H9 (cell line): ENCODE data around the gene SSR3. TPM values are rescaled to one million over a fixed set of nuclear protein-coding genes. Genes with fewer than 3 reads are reported as not detected.

ENCODE experiments used
- DNase-seq: peaks from one replicate; pipeline ENCODE4 v3.0.0-alpha.2; 2017
- H2AFZ ChIP-seq: one replicate; pipeline ENCODE4 v1.6.1; 2013; ENCODE audit warnings: mild to moderate bottlenecking, low read length, control low read depth, moderate library complexity
- H2AK5ac ChIP-seq: 2 replicates; pipeline ENCODE4 v1.6.1; 2013; ENCODE audit warnings: low read length, control low read depth, mixed read lengths; ENCODE audit not compliant: insufficient read length
- H2BK120ac ChIP-seq: one replicate; pipeline ENCODE4 v1.6.1; 2013; ENCODE audit warnings: low read depth, mild to moderate bottlenecking, low read length, control low read depth, inconsistent platforms; ENCODE audit not compliant: poor library complexity, severe bottlenecking
- H2BK12ac ChIP-seq: 2 replicates; pipeline ENCODE4 v1.6.1; 2013; ENCODE audit warnings: low read length, control low read depth, mixed read lengths, low read depth; ENCODE audit not compliant: insufficient read length
- H2BK15ac ChIP-seq: 2 replicates; pipeline ENCODE4 v1.6.1; 2013; ENCODE audit warnings: low read depth, low read length, control low read depth
- H2BK20ac ChIP-seq: one replicate; pipeline ENCODE4 v1.6.1; 2013; ENCODE audit warnings: low read depth, mild to moderate bottlenecking, low read length, control low read depth, inconsistent platforms; ENCODE audit not compliant: poor library complexity, severe bottlenecking
- H2BK5ac ChIP-seq: 2 replicates; pipeline ENCODE4 v1.6.1; 2013; ENCODE audit warnings: low read length, control low read depth, mixed read lengths; ENCODE audit not compliant: insufficient read length
- H3K14ac ChIP-seq: 2 replicates; pipeline ENCODE4 v1.6.1; 2013; ENCODE audit warnings: low read length, control low read depth; ENCODE audit not compliant: insufficient read depth
- H3K18ac ChIP-seq: 2 replicates; pipeline ENCODE4 v1.6.1; 2013; ENCODE audit warnings: low read depth, mild to moderate bottlenecking, mixed read lengths, low read length, control low read depth; ENCODE audit not compliant: insufficient read length
- H3K23ac ChIP-seq: 2 replicates; pipeline ENCODE4 v1.6.1; 2013; ENCODE audit warnings: low read length, control low read depth, mixed read lengths, low read depth; ENCODE audit not compliant: insufficient read length
- H3K23me2 ChIP-seq: 2 replicates; pipeline ENCODE4 v1.6.1; 2013; ENCODE audit warnings: low read depth, mild to moderate bottlenecking, mixed read lengths, low read length, control low read depth; ENCODE audit not compliant: insufficient read length, poor library complexity, severe bottlenecking
- H3K27ac ChIP-seq: 2 replicates; pipeline ENCODE4 v1.5.1; 2013; ENCODE audit warnings: low read length, control low read depth, mixed read lengths, low read depth; ENCODE audit not compliant: insufficient read length
- H3K27me3 ChIP-seq: 2 replicates; pipeline ENCODE4 v1.6.1; 2013; ENCODE audit warnings: low read length, control low read depth, inconsistent platforms; ENCODE audit not compliant: insufficient read depth
- H3K4ac ChIP-seq: 2 replicates; pipeline ENCODE4 v1.6.1; 2013; ENCODE audit warnings: low read depth, mild to moderate bottlenecking, control low read depth, inconsistent platforms, low read length, moderate library complexity
- H3K4me1 ChIP-seq: 2 replicates; pipeline ENCODE4 v1.6.1; 2013; ENCODE audit warnings: low read length, control low read depth, inconsistent platforms; ENCODE audit not compliant: insufficient read depth
- H3K4me2 ChIP-seq: 2 replicates; pipeline ENCODE4 v1.6.1; 2013; ENCODE audit warnings: low read length, control low read depth, mixed read lengths; ENCODE audit not compliant: insufficient read length, insufficient read depth
- H3K56ac ChIP-seq: 2 replicates; pipeline ENCODE4 v1.6.1; 2013; ENCODE audit warnings: low read depth, mild to moderate bottlenecking, mixed read lengths, low read length, control low read depth; ENCODE audit not compliant: insufficient read length
- H3K79me1 ChIP-seq: 2 replicates; pipeline ENCODE4 v1.6.1; 2013; ENCODE audit warnings: low read depth, mild to moderate bottlenecking, moderate library complexity, low read length, control low read depth, inconsistent platforms; ENCODE audit not compliant: insufficient read depth, poor library complexity, severe bottlenecking
- H3K79me2 ChIP-seq: 2 replicates; pipeline ENCODE4 v1.6.1; 2013; ENCODE audit warnings: low read length, control low read depth, inconsistent platforms; ENCODE audit not compliant: insufficient read depth
- H3K9ac ChIP-seq: 2 replicates; pipeline ENCODE4 v1.6.1; 2013; ENCODE audit warnings: low read length, control low read depth, mixed read lengths; ENCODE audit not compliant: insufficient read length; ENCODE audit errors: extremely low read depth
- H3K9me3 ChIP-seq: one replicate; pipeline ENCODE4 v1.6.1; 2013; ENCODE audit warnings: low read depth, low read length, inconsistent platforms; ENCODE audit not compliant: control insufficient read depth
- H3T11ph ChIP-seq: one replicate; pipeline ENCODE4 v1.6.1; 2013; ENCODE audit warnings: mild to moderate bottlenecking, low read length, control low read depth, inconsistent platforms
- H4K20me1 ChIP-seq: one replicate; pipeline ENCODE4 v1.6.1; 2013; ENCODE audit not compliant: control insufficient read depth, insufficient read length, insufficient read depth
- H4K5ac ChIP-seq: 2 replicates; pipeline ENCODE4 v1.6.1; 2013; ENCODE audit warnings: low read depth, mild to moderate bottlenecking, mixed read lengths, low read length, control low read depth; ENCODE audit not compliant: insufficient read length
- H4K8ac ChIP-seq: replicated peaks from 2 replicates; pipeline ENCODE4 v1.6.1; 2013; ENCODE audit warnings: low read length, control low read depth, mixed read lengths, low read depth; ENCODE audit not compliant: insufficient read length
- H4K91ac ChIP-seq: 2 replicates; pipeline ENCODE4 v1.6.1; 2013; ENCODE audit warnings: low read depth, mild to moderate bottlenecking, moderate library complexity, mixed read lengths, low read length, control low read depth; ENCODE audit not compliant: insufficient read length
- H3K27ac Mint-ChIP-seq, 3 experiments: 2 replicates in 2 of 3; 3 replicates in 1 of 3; pipeline ENCODE4 v1.8.0; 2020 to 2021; ENCODE audit warnings: mixed read lengths in 3 of 3, mild to moderate bottlenecking in 1 of 3, moderate library complexity in 1 of 3
- H3K27me3 Mint-ChIP-seq: 2 replicates; pipeline ENCODE4 v1.8.0; 2021; ENCODE audit warnings: low read depth, mild to moderate bottlenecking, moderate library complexity, mixed read lengths
- H3K36me3 Mint-ChIP-seq, 3 experiments: 2 replicates in 2 of 3; 3 replicates in 1 of 3; pipeline ENCODE4 v1.8.0; 2020 to 2021; ENCODE audit warnings: low read depth in 3 of 3, mixed read lengths in 3 of 3; ENCODE audit not compliant: insufficient read depth in 1 of 3
- H3K4me1 Mint-ChIP-seq, 2 experiments: 2 replicates each; pipeline ENCODE4 v1.8.0; 2020; ENCODE audit warnings: mixed read lengths in 2 of 2
- H3K4me3 Mint-ChIP-seq, 2 experiments: 2 replicates in 1 of 2; 3 replicates in 1 of 2; pipeline ENCODE4 v1.8.0; 2020 to 2021; ENCODE audit warnings: mild to moderate bottlenecking in 2 of 2, mixed read lengths in 2 of 2, moderate library complexity in 1 of 2
- H3K9me3 Mint-ChIP-seq, 2 experiments: 2 replicates in 1 of 2; 3 replicates in 1 of 2; pipeline ENCODE4 v1.8.0; 2020; ENCODE audit warnings: mild to moderate bottlenecking in 2 of 2, mixed read lengths in 2 of 2, moderate library complexity in 1 of 2
- CTCF ChIP-seq: fragments of 200-600 bp; sonication (generic); conservative IDR thresholded peaks from 3 replicates; pipeline ENCODE4 v1.8.0; 2021; ENCODE audit warnings: antibody characterized with exemption, mild to moderate bottlenecking
- WGBS: extraction: QIAGEN DNeasy Blood & Tissue Kit; methylation state at CpG from one replicate; pipeline ENCODE4 v1.1.7; 2013; ENCODE audit warnings: missing lambda C conversion rate, low lambda C conversion rate, mixed read lengths; ENCODE audit not compliant: insufficient read length; ENCODE audit errors: extremely low coverage; 5-methylcytosine and 5-hydroxymethylcytosine counted together
- total RNA-seq: library from RNA; stranded (reverse); gene quantifications from 2 replicates; pipeline ENCODE4 v1.2.1, GENCODE V29; 2021

The SSR3 gene
- total RNA-seq, 1 experiment from 2014 or later: 177 TPM

GRCh38 chr3:156532730-156533129 is 22.2 kb downstream of the SSR3 start:
- Histone ChIP-seq H2BK120ac (no peak overlapping the region), H3T11ph (no peak overlapping the region), H3K56ac (no peak overlapping the region), H3K9ac (no peak overlapping the region), H3K4me2 (no peak overlapping the region), H2AFZ (no peak overlapping the region), H2BK12ac (no peak overlapping the region), H2BK5ac (no peak overlapping the region), H4K91ac (no peak overlapping the region), H3K79me2 (no peaks in the 10 kb centered on the region), H3K23me2 (no peaks in the 10 kb centered on the region), H2BK15ac (no peak overlapping the region), H4K8ac (no peak overlapping the region), H4K5ac (no peak overlapping the region), H3K4me1 (peaks cover 5% of the 10 kb centered on the region; the same call in 1 of the 2 replicates), H3K4ac (no peak overlapping the region), H2AK5ac (no peak overlapping the region), H3K14ac (no peak overlapping the region), H3K9me3 (no peaks in the 10 kb centered on the region), H3K27ac (no peak overlapping the region), H3K79me1 (no peaks in the 10 kb centered on the region), H3K23ac (no peak overlapping the region), H3K27me3 (no peaks in the 10 kb centered on the region), H4K20me1 (no peaks in the 10 kb centered on the region), H2BK20ac (no peak overlapping the region), H3K18ac (no peak overlapping the region)
- H3K27me3 Mint-ChIP-seq: no peaks in the 10 kb centered on the region
- no peak for TF ChIP-seq CTCF
- H3K9me3 Mint-ChIP-seq: no peaks in the 10 kb centered on the region
- H3K36me3 Mint-ChIP-seq: peaks cover 0 to 2% (median 0%) of the 10 kb centered on the region in 3 experiments; a peak in 1 of 7 replicates
- no peak overlapping the region for H3K4me3 Mint-ChIP-seq
- no peak overlapping the region for H3K27ac Mint-ChIP-seq
- WGBS: no CpG with 5 or more reads among the region's 3 CpGs
- no peak for DNase-seq
- peaks cover 20 to 25% of the 10 kb centered on the region in 2 experiments for H3K4me1 Mint-ChIP-seq
